HepG2 (cell line): Measurements from ENCODE around the gene ZNF853. TPM values are rescaled to one million over a fixed set of nuclear protein-coding genes. Genes with fewer than 3 reads are reported as not detected.

Experiments
- CAMTA2 ChIP-seq: sonication (generic); formaldehyde crosslinking; IDR thresholded peaks from 2 replicates; pipeline ENCODE4 v1.4.0; 2020; ENCODE audit warnings: mild to moderate bottlenecking, missing genetic modification reagents, borderline replicate concordance
- ELF3 ChIP-seq: IDR thresholded peaks from 2 replicates; pipeline ENCODE4 v1.6.1; 2016; ENCODE audit warnings: missing genetic modification reagents, missing compliant biosample characterization
- EZH2 ChIP-seq: conservative IDR thresholded peaks from 2 replicates; pipeline ENCODE4 v1.6.1; 2012; ENCODE audit warnings: mild to moderate bottlenecking, low read depth, low read length, moderate library complexity
- HNF1B ChIP-seq: sonication (generic); formaldehyde crosslinking; IDR thresholded peaks from 2 replicates; pipeline ENCODE4 v1.5.1; 2020; ENCODE audit warnings: mild to moderate bottlenecking, moderate library complexity, missing genetic modification reagents
- HOXA9 ChIP-seq: sonication (generic); formaldehyde crosslinking; IDR thresholded peaks from 2 replicates; pipeline ENCODE4 v1.8.1; 2022; ENCODE audit warnings: missing genetic modification reagents, mild to moderate bottlenecking, moderate library complexity, borderline replicate concordance
- KAT8 ChIP-seq: IDR thresholded peaks from 2 replicates; pipeline ENCODE4 v1.6.1; 2016; ENCODE audit warnings: missing genetic modification reagents, missing compliant biosample characterization
- KDM5B ChIP-seq: sonication (generic); formaldehyde crosslinking; IDR thresholded peaks from 2 replicates; pipeline ENCODE4 v1.4.0; 2020; ENCODE audit warnings: missing genetic modification reagents, mild to moderate bottlenecking, borderline replicate concordance
- KLF9 ChIP-seq: IDR thresholded peaks from 2 replicates; pipeline ENCODE4 v1.6.1; 2016; ENCODE audit warnings: low read depth
- SP5 ChIP-seq: IDR thresholded peaks from 2 replicates; pipeline ENCODE4 v1.6.1; 2016; ENCODE audit warnings: low read depth, borderline replicate concordance
- ZNF318 ChIP-seq: sonication (generic); formaldehyde crosslinking; IDR thresholded peaks from 2 replicates; pipeline ENCODE4 v1.4.0; 2020; ENCODE audit warnings: mild to moderate bottlenecking, missing genetic modification reagents
- ZNF7 ChIP-seq: IDR thresholded peaks from 2 replicates; pipeline ENCODE4 v1.6.1; 2016; ENCODE audit warnings: missing biosample characterization, missing genetic modification reagents
- polyA plus RNA-seq, 8 experiments: library from polyadenylated mRNA; depleted of rRNA in 3 of 8; stranded (reverse) in 7 of 8; unstranded in 1 of 8; fragments of >200 nt; fragmentation: Illumina TruSeq in 4 of 8; extraction: Trizol in 4 of 8; gene quantifications; 2 replicates each; pipeline versions ENCODE4 v1.2.1 to v1.2.3, GENCODE V29; 2011 to 2016; ENCODE audit warnings: low read depth in 4 of 8, missing spikeins in 1 of 8, mixed read lengths in 1 of 8; ENCODE audit not compliant: insufficient read depth in 1 of 8
- total RNA-seq, 5 experiments: library from RNA; depleted of rRNA; stranded (reverse); fragments of >200 nt; fragmentation: Illumina TruSeq; extraction: Trizol; gene quantifications; 2 replicates each; pipeline ENCODE4 v1.2.3, GENCODE V29; 2016; ENCODE audit warnings: low read depth in 1 of 5

The ZNF853 gene
- total and polyA plus RNA-seq, 2 of the 13 experiments (the other 11 are each of a cell fraction or from before 2014, with no cell fraction given) = 2.1 to 6.2 TPM

- TF ChIP-seq ZNF318 (CRISPR knock-in tag) = no peak
- TF ChIP-seq KAT8 (CRISPR knock-in tag) = peak; percentile 62
- peak; percentile 31; the same call in 1 of the 2 replicates for TF ChIP-seq KDM5B
- TF ChIP-seq ZNF7 (CRISPR knock-in tag) = peak; percentile 77; the same call in 1 of the 2 replicates
- peak; percentile 83 for TF ChIP-seq ELF3 (CRISPR knock-in tag)
- 0 out of 2 replicates have a peak, but pooled peaks have one; percentile 57 for TF ChIP-seq CAMTA2 (CRISPR knock-in tag)
- TF ChIP-seq HNF1B (CRISPR knock-in tag) = 0 out of 2 replicates have a peak, but pooled peaks have one; percentile 19
- 0 out of 2 replicates have a peak, but pooled peaks have one; percentile 20 for TF ChIP-seq SP5
- TF ChIP-seq EZH2 = no peak
- 0 out of 2 replicates have a peak, but pooled peaks have one; percentile 59 for TF ChIP-seq KLF9 (CRISPR knock-in tag)
- TF ChIP-seq HOXA9 (CRISPR knock-in tag) = no peak
Measured at GRCh38 chr7:6615723-6616555, 529 bp downstream of the ZNF853 start (continued).
